Right renal cortex interstitium (tissue), 3 donors: ENCODE results near the gene PRICKLE1. TPM values are rescaled to one million over a fixed set of nuclear protein-coding genes. Genes with fewer than 3 reads are reported as not detected.

Experiments
- DNase-seq, 3 donors: peaks; one replicate each; pipeline ENCODE4 v3.0.0-alpha.2; 2013; ENCODE audit warnings: low read depth in 3 of 3, low spot score in 2 of 3
- polyA plus RNA-seq, 3 donors: library from polyadenylated mRNA; unstranded; fragments of 120-200 nt; gene quantifications; one replicate each; pipeline ENCODE4 v1.2.1, GENCODE V29; 2013; ENCODE audit not compliant: insufficient read length in 3 of 3

Gene PRICKLE1
- polyA plus RNA-seq, 3 donors: 49.1 to 53.1 (median 50.8) TPM

DNA sequence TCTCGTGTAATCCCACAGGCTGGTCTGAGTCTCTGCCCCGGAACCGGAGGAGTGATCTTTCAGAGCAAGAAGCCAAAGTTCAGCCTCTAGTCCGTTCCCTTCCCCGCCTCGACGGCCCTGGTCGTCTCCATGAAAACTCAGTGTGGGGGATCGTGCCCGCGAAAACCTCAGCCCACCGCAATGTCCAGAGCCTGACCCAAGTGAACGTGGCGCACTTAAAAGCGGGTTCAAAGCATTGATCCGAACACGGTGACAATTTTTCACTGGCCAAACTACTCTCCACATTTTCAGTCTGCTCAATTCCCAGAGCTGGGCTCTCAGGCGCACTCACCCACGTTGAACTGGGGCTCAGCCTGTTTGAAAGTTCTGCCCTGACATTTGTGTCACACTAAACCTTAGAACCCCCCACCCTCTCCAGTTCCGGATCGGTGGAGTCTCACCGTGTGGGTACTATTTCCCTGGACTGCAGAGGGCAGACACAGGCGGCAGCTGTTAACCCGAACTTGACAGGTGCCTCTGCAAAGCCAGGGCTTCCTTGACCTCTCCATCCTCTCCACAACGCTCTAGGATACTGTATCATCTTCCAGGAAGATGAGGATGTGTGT, 886 bp upstream of the PRICKLE1 start:
- no peak for DNase-seq

DNA sequence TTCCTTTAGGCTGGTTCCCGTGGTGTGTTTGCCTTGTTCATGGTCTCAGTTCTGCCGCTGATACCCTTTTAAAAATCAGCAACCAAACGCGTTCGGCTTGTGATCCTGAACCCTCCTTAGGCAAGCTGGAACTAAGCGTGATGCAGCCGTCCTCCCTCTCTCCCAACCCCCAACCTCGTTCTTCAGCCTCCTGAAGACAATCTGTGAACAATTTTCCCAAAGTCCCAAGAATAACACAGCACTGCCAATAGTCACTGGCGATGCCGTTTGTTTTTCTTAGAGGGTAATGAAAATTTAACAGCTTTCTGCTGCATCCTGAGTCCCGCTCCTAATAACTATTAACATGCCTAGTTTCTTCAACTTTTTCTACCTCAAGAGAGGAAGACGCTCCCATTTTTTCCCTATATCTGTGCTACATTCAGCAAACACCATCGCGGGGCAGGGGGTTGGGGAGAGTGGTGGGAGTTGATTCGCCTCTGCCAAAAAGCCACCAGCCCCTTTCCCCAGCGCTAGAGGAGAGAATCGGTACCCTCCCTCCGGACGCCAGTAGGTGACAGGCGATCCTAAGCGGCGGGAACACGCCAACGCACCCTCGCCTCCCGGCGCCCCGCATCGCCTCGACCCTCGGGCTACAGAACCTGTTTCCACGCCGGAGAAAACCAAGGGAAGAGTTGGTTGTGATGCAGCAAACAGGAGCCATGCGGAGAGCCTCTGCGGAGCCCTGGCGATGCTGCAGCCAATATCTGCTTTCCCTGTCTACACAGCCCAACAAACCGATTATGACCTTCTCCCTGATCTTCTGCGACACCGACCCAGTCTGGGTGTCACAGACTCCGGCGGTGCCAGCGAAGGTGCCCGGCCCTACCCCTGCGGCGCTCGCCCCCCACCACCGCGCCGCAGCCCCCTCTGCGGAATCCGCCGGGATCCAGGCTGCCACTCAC, 752 bp downstream of the PRICKLE1 start:
- DNase-seq: no peak

DNA sequence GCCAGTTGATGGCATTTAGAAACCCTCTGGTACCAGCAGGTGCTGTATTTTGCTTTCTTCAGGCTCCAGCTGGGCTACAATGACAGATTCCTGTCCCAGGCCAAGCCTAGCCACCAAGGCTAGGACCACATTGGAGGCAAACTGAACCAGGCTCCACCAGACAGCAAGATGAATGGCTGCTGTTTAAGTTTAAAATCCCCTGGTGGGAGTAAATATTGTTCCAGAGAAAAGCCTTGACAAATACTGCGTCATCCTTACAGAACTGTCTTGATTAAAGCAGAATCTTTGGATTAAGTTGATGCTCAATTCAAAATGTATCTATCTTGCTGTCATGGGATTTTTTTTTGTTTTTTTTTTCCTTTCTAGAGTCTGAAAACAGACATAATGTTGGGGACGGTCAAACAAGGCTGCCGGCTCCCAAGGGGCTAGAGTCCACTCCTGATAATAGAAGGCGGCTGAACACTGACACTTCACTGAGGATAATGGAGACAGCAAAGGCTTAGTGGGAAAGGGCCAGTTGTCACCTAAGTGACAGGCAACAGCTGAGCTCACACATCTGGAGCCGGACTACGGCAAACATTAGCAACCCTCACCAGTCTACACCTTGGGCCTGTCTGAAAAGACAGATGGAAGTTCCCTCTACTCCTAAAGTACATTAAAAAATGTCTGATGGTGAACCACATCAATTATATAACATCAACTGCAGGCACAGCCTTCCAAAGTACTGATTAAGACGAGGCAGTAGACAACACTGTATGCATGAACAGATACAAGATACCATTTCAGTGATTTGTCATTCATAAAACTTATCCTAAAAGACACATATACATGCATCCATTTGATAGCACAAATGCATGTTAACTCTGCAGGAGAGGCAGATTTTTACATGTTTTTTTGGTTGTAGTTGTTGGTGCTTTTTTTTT, 1.7 kb downstream of the PRICKLE1 start:
- DNase-seq: no peak

DNA sequence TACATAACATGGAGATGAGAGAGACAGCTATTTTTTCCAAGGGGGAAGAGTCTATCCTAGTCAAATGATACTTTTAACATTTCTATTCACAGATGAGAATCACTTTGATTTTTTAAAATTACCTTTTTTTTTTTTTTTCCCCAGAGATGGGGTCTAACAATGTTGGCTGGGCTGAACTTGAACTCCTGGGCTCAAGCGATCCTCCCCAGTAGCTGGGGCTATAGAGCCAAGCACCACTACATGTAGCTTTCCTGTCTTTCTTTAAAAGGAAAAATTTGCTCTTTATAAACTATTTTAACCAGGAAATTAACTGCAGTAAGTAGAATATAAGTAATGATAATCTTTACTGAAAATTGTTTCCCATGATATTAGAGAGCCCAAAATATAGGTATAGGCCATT, 3.3 kb downstream of the PRICKLE1 start:
- no peak for DNase-seq

DNA sequence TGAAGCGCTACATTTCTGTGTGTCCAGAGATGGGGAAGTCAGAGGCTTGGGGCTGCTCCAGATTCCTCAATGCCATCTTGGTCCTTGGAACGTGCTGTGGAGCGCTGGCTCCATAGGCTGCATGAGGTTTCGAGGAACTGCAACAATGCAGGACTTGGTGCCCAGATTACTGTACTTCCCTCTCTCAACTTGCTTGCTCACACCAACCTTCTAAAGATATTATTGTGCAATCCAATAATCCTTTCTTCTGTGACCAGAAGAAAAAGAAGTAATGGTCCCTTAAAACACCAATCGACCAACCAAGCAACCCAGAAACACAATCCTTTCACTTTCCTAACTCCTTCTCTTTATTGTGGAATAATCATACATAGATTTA, 3.7 kb downstream of the PRICKLE1 start:
- no peak for DNase-seq

DNA sequence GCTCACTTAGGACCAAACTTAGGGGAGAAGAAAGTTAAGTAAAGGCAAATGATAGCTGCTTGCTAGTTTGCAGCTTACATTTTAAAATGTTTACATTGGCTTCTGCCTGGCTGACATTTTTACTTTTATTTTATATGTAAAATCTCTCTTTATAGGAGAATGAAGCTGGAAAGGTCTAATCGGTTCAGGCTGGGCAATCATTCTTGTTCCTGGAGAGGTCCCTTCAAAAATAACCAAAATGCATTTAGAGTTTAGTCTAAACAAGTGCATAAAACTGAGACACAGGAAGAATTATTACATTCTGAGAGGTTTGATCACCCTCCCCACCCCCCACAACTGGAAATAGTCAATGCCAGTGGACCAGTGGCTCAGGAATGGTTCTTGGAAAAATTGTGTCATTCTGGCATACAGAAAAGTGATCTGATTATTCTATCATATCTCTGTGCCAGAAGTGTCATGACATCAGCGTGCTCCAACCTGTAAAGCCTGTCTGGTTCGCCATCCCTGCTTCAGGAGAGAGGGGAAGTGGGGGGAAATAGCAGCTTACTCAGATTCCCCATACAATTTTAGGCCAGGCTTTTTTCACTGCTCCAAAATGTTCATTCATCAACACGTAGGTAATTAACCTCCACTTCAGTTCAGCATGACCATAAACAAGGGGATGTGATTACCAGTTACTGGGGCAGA, 4.2 kb downstream of the PRICKLE1 start:
- DNase-seq: no peak

DNA sequence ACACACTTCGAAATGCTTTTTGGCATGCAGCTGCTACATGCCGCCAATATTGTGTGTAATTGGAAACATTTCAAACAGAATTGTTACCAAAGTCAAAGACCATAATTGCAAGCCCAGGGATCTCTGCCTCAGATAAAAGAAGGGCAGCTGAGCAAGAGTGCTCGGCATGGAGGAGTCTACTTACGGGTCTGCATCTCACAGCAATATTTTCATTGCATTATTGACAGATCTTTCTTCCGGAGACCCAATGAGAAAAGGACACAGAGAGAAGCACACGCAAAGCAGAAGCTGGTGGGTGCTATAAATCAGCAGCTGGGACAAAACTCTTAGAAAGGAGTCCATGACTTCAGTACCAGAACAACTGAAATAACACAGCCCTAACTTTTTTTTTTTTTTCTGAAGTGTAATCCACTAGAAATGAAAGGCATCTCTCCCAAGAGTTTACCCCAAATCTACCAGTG, 4.9 kb downstream of the PRICKLE1 start:
- DNase-seq: no peak

DNA sequence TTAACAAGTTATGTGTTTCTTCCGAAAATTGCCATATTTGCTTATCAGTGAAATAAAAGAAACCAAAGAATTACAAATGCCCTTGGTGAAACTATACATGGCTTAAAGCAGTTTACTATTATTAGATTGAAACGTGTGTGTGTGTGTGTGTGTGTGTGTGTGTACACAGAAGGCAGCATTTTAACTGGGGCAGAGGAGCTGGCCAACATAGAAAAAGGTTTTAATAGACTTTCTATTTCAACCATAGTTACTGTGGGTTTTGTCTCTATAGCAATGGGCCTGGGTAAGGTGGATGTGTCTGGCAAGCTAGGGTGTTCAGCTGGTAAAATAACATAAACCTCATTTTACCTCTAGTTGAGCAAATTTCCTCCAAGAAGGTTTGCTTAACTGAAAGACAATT, 6.5 kb downstream of the PRICKLE1 start:
- no peak for DNase-seq

DNA sequence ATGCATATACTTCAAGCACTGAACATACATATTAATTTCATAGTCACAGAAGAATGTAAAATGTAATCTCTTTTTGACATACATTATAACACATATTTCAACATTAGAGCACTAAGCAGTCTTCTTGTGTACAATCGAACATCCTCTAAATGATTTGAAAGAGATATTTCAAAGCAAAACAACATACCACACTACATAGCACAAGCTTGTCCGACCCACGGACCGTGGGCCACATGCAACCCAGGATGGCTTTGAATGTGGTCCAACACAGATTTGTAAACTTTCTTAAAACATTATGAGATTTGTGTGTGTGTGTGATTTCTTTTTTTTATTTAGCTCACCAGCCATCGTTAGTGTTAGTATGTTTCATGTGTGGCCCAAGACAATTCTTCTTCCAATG, 7.0 kb downstream of the PRICKLE1 start:
- no peak for DNase-seq

DNA sequence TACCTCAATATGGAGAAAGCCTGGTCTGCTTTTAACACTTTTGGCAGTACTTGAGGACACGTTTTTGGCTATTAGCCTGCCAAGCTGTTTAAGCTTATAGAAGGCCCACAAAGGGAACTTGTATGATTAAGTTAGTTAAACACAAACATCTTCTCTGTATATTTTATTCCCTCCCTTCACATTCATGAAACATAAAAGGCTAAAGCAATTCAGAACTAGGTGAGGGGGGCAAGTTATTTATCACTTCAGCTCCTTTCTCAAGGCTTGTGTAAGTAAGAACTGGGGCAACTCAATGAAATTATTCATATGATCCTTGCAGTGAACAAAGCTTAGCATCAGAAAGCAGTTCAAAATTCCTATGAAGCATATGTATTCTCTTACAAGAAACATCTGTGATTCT, 7.5 kb downstream of the PRICKLE1 start:
- no peak for DNase-seq

DNA sequence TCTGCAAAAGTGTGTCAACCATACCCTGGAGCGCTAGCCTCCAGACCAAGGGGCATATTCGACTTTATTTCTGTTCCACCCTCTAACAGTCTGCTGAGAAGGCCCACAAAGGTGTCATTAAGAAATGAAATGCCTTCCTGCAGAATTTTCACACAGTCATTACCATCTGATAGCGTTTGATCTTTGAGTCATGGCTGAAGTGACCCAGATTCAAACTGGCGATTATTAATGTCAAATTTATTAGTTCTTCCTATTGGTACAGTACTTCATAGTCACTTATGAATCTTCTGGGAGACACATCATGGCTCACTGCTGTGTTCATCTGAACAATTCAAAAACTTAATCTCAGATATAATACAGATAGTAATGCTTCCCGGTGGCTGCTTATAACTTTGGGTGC, 13.2 kb downstream of the PRICKLE1 start:
- DNase-seq: no peak

DNA sequence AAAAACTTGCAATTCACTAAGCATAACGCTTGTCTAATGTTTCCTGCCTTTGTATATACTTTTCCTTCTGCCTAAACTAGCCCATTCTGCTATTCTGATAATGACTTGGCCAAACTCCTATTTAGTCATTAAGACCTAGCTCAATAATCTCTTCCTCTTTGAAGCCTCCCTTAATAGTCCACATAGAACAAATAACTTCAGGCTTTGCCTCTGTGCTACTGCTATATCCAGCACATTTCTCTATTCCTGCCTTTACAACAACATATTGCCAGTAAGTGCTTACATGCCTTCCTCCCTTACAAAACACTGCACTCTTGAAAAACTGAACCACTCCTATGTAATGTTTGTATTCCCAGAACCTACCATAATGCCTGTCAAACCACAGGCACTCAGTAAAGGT, 13.8 kb downstream of the PRICKLE1 start:
- no peak for DNase-seq

DNA sequence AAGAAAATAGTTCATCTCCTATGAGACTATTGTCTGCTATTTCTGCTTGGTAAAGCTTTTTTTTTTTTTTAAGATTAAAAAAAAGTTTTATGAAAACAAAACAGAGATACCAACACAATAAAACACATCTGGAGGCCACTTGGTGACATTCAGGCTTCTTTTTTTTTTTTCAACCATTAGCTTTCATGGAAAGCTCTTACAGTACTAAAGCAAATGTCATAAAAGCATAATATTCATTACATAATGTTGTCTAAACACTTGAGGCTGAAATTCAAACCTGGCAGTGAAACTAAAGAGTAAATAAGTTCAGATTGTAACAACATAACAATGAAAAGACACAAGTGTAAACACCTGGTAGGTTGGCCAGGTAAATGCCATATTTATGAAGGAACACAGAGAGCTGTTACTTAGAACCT, 14.7 kb downstream of the PRICKLE1 start:
- no peak for DNase-seq

DNA sequence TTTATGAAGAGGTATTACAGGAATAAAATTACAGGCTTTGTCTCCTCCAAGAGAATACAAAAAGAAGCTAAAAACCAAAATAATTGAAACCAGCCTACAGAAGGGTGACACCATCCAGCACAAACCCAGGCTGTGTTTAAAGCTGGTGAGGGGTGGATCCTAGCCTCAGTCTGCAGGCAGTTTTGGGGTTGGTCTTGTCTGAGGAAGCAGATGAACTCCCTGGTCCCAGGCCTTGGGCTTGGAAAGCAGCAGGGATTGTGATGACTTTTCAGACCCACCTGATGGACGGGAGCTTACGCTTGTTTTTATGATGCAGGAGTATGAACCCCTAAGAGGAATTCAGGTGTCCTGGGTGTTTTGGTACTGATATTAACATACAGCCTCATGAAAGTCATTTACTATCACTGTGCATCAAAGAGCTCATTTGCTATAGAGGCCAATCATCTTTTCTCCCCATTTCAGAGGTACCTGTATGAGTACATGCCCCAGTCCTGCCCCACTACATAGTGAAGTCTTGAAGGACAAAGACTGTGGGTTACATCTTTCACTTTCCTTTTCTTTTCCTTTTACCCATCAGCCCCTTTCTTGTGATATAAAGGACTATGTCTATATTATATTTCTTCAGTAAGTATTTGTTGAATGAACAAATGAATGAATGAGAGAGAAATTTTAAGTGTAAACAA, 18.1 kb downstream of the PRICKLE1 start:
- no peak for DNase-seq

DNA sequence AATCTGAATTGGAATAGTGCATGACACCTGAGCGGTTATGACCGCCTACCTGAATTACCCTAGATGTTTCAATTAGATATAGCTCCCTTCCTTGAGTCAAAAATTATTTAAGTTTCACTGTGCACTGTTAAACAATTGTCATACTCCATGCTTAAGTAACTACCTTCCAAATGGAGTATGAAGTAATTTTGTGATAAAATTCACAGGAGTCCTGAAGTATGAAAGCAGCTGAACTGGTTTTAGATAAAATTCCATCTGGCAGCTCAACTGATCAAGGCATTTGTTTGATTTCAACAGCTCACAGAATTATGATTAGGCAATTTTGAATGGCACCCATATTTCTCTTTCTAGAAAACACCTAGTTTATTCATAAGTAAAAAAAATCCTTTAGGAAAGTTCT, 19.5 kb downstream of the PRICKLE1 start:
- no peak for DNase-seq

DNA sequence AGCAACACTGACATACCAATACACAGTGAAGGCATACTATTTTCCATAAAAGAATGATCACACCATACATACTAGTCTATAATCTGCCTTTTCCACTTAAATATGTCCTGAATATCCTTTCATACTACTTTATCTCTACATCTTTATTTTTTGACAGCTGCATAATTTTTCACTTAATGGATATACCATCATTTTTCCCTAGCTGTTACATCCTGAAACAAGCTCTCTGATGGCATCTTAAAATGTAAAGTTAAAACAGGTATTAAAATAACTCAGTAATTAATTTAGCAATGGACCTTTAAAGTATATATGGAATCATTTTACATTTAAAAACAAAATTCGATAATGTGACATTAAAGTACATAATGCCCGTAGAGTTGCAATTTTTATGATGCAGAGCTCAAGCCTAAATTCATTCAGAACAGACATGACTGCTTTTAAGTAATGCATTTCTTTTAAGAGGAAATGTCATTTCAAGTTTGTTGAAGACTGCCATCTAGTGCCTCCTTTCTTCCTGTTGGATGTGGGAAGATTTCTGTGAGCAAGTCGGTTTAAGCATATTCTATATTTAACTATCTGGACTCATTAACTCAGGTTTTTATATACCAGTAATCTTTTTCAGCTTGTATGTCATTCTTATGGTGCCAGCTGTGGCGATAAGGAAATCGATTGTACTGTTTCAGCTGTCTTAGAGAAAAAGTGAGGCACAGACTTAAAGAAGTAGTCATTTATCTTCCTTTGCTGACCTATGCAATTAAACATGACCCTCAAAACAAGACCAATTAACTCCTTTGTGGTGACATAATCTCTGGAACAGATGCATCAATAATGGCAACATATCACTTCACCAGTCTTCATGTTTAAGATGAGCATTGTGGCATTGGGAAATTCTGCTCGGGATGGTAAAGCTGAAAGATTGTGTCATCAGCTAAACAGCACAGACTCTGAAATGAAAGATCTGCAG, 20.3 kb downstream of the PRICKLE1 start:
- DNase-seq: no peak

DNA sequence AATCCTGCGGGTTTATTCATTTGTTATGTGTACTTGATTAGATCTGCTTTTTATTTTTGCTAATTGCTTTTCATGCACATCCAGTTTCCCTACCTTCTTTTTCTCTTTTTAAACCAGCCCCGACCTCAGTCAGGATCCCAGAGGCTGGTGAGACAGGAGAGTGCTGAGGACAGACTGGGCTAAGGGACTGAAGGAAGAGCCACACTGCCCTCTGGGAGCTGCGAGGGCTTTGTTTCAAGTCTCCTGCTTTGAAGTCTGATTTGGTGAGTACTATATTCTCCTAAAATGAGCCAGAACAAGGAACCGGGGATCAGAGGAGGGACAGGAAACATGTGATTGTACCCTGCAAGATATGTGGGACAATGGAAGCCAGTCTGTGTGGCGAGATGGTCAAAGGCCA, 23.9 kb downstream of the PRICKLE1 start:
- no peak for DNase-seq

DNA sequence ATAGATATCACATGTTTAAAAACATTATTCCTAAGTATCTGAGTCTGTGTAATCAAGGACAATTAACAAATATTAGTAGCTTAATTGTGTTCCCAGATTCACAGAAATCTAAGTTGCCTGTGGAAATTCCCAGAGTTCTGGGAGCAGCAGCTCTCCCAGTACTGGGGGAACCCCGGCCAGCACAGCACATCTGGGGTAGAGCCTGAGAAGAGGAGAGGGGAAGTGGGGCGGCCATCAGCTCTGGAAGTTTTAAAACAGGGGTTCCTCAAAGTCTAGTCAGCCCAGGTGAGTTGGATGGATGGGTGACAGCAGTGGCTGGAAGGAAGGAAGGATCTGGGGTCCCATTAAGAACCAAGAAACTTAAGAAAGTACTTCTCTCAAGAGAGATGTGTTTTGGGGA, 24.6 kb downstream of the PRICKLE1 start:
- no peak for DNase-seq

DNA sequence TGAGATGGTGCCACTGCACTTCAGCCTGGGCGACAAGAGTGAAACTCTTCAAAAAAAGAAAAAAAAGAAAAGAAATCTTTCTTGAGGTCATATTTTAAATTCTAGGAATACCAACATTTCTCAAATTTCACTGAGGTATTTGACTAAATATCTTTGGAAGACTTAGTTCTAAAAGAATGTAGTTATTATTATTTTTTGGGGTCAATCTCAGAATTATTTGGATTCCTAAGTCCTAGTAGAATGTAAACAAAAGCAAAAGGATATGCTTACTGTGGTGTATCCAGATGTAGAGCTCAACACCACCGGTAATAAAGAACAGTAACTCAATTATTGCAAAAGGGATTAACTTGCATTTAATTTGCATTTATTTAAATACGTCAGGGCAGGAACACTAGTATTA, 25.0 kb downstream of the PRICKLE1 start:
- no peak for DNase-seq
